Left lobe of liver (tissue), 2 donors: ENCODE data around the gene MPV17. TPM values are rescaled to one million over a fixed set of nuclear protein-coding genes. Genes with fewer than 3 reads are reported as not detected.
"Not testable (repeated sequence)": the region's sequence is repeated elsewhere in the genome, so short reads cannot be mapped to it uniquely, and the experiment has no call there.

Experiments
- ATAC-seq: fragments of 200-7000 bp; cut with Tn5 transposase; one replicate; pipeline ENCODE4 v1.9.1; 2020; ENCODE audit warnings: mild to moderate bottlenecking, moderate library complexity
- DNase-seq: peaks from one replicate; pipeline ENCODE4 v3.0.0-alpha.2; 2020; ENCODE audit warnings: low spot score
- total RNA-seq: library from RNA; stranded (reverse); gene quantifications from one replicate; pipeline ENCODE4 v1.2.1, GENCODE V29; 2021
- donor health status: DM: no; HTN: no; CAD: no; lungs with moderate emphysema.
- donor health status: DM: no; HTN: yes; CAD: no.

Gene MPV17
- total RNA-seq, 1 donor from 2014 or later: 18.3 TPM

DNA sequence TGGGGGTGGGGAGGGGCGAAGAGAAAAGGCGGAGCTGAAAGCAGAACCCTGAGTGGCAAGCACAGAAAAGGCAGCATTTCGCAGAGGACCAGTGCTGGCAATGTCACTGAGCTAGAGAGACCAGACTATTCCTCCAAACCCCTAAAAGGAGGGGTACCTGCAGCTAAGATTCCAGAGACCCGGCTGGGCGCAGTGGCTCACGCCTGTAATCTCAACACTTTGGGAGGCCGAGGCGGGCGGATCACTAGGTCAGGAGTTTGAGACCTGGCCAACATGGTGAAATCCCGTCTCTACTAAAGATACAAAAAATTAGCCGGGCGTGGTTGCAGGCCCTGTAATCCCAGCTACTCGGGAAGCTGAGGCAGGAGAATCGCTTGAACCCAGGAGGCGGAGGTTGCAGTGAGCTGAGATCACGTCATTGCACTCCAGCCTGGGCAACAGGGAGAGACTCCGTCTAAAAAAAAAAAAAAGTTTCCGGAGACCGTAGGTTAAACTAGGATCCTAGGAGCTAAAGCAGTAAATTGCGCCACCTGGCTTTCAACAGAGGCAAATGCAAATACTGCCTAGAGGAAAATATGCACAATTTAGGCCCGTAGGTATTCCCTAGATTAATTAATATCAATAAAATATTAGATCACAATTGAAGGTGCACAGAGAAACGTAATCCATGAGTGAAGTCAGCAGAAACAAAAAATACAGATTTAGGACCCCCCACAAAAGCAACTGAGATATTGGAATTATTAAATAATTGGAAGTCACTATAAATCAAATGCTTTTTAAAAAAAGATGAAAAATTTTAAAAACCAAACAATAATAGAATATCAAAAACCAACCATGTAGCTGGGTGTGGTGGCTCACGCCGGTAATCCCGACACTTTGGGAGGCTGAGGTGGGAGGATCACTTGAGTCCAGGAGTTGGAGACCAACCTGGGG lies 19.5 kb downstream of the MPV17 start:
- peak; percentile 58 for DNase-seq
- ATAC-seq: peak; percentile 90

DNA sequence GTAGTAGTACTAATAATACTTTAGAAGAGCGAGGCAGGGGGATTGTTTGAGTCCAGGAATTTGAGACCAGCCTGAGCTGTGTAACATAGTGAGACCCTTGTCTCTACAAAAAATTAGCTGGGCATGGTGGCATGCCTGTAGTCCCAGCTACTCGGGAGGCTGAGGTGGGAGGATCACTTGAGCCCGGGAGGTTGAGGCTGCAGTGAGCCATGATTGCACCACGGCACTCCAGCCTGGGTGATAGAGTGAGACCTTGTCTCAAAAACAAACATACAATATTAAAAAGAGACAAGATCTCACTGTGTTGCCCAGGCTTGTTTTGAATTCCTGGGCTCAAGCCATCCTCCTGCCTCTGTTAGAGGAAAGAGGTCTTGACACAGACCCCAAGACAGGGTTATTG lies 22.3 kb downstream of the MPV17 start:
- DNase-seq, ATAC-seq: not testable (repeated sequence)

DNA sequence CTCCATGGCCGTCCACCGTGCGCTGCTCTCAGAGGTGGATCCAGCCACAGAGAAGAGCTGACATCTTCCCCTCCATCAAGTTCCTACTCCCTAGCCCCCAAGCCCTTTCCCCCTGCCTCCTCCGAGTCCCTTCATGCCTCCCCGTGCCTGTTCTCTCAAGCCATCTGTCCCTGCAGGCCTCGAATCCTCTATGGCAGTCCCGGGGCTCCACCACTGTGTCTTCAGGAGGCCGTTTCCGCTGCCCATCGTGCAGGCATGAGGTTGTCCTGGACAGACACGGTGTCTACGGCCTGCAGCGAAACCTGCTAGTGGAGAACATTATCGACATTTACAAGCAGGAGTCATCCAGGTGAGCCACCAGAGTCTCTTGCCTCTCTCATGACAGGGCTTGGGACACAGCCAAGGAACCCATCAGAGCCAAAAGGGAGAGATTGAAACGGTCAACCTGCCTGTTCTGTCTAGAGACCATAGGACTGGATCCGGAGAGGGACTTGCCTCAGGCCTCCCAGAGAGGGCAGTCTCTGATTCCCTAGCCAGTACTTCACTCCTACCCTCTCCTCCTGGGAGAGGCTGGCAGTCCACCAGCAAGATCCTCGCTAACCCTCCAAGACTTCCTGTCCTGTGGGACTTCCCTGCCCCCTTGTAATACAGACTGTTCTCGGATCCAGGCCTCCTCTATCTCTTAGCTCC lies 24.4 kb downstream of the MPV17 start:
- DNase-seq: no peak
- ATAC-seq: no peak

DNA sequence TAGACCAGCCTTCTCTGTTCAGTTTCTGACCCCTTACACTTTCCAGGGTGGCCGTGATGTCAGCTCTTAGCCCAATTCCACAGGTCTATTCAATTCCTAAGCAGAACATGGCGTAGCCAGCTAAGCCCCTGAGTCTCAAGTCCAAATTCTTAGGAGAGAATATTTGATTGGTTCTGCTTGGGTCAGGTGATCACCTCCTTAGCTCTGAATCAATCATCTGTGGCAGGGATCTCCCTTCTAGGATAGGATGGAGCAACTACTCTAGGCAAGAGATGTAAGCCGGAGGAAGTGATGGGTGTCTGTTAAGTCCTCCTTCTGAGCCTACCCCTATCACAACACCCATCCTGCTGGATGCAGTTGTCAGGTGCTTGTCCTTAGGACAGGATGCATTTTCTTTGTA lies 25.7 kb downstream of the MPV17 start:
- DNase-seq (no peak), ATAC-seq (no peak)

- ATAC-seq: no peak
- DNase-seq: no peak
Measured at GRCh38 chr2:27296481-27296880, 26.4 kb downstream of the MPV17 start.

DNA sequence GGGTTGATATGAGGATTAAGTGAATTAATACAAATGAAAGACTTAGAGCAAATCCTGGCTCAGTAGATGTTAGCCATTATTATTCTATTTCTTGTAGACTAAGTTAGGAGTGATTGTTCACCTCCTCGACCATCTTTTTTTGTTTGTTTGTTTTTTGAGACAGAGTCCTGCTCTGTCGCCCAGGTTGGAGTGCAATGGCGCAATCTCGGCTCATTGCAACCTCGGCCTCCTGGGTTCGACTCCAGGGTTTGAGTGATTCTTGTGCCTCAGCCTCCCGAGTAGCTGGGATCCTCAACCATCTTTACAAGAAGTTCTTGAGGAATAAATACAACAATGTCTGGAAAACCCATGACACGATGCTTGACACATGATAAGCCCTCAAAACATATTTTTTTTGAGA lies 28.0 kb downstream of the MPV17 start:
- DNase-seq: no peak
- ATAC-seq: no peak

DNA sequence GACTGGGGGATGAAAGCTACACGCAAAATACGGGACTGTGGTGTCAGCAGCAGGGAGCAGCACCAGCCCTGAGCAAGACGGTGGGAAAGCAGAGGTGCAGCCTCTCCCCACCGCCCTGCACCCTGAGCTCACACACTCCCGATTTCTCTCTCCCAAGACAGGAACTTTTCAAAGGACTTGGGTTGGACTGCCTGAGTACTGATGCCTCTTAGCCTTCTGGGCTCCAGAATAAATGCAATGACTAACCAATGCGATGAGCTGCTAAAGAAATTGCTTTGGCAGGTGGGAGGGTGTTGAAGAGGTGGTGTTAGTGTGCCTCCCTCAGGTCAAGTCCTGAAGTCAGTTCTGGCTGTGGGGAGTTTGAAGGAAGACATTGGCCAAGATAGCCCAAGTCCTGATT lies 31.0 kb downstream of the MPV17 start:
- DNase-seq (no peak), ATAC-seq (no peak)

GRCh38 chr2:27290549-27290948 lies 32.3 kb downstream of the MPV17 start:
- no peak for ATAC-seq

GRCh38 chr2:27288610-27289009 lies 34.3 kb downstream of the MPV17 start:
- no peak for DNase-seq

More at GRCh38 chr2:27290549-27290948, 32.3 kb downstream of the MPV17 start:
- DNase-seq: no peak

DNA sequence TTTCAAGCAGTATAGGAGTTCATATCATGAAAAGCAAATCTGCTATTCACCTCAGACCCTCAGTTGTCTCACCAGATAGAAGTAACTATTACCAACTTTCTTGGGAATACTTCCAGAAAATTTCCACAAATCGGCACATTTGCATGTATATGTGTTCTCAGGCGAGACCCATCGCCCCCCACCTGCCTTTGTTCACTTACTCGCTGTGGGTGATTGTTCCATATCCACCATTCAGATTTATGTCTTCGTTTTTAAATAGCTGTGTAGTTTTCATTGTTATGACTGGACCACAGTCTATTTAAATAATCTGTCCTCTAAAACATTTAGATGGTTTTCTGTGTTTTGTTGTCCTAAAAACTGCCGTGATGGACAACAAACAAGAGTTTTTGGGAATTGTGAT lies 37.4 kb downstream of the MPV17 start:
- no peak for ATAC-seq

More at GRCh38 chr2:27288610-27289009, 34.3 kb downstream of the MPV17 start:
- ATAC-seq: no peak

DNA sequence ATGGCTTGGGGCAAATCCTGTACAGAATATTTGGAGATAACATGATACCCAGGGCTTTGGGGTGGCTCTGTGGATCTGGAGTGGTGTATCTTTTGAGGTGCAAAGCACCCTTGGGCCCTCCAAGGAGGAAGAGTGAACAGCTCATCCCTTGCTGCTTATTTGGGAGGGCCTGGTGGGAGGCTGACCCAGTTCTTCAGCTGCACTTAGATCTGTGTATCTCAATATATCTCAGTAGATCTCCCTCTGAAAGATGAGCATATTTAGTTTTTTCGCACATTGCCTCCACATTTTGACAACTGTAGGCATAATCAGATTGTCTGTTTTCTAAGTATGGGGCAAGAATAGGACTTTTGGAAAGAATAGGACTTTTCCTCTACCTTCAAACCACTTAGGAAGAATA lies 37.9 kb downstream of the MPV17 start:
- ATAC-seq (no peak), DNase-seq (no peak)

More for the DNA sequence above, 37.4 kb downstream of the MPV17 start:
- DNase-seq: no peak

- ATAC-seq: no peak
- DNase-seq: no peak
Measured at GRCh38 chr2:27282892-27283291, 40.0 kb downstream of the MPV17 start.

GRCh38 chr2:27281855-27282559 lies 40.9 kb downstream of the MPV17 start, which contains the start of gene TRIM54:
TSS of gene TRIM54 (plus strand) at chr2:27282429. CDS start at chr2:27282732, 303 bp downstream.
- DNase-seq (no peak), ATAC-seq (no peak)

- ATAC-seq (no peak), DNase-seq (no peak)
Measured at GRCh38 chr2:27281442-27281841, 41.5 kb downstream of the MPV17 start.

DNA sequence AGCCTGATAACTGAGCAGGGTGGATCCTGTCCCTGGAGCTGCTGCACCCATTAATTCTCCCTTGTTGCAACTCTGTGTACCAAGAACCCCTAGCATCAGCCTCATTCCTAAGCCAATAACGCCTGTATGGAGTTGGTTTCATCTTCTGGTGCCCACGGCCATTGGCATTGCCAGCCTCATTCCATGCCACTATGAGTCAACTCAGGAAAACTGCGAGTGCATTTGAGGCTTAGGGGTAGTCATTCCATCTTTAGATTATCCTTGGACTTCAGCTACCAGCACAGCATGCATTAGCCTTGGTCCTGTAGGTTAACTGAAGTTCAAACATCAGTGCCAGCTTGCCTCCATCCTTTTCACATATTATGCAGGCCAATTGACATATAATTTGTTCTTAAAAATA lies 42.1 kb downstream of the MPV17 start:
- no peak for DNase-seq
- no peak for ATAC-seq

DNA sequence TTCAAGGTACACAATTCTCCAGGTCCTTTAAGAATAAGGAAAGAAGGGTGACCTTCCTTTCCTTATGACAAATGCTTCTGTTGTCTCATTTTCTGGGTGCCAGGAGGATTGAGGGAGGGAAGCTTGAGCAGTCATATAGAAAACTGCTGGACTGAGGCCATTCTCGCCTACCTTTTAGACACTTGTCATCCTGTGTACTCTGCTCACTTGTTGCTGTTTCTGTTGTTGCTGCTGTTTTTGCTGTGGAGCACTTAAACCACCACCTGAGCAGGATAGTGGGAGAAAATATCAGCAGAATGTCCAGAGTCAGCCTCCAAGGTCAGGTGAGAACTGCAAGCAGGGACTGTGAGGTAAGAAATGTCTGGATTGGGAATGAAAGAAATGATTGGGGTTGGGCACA lies 44.9 kb downstream of the MPV17 start:
- ATAC-seq: no peak
- DNase-seq: no peak

GRCh38 chr2:27275211-27276150 lies 47.4 kb downstream of the MPV17 start, which contains the start of gene DNAJC5G:
TSS of gene DNAJC5G (plus strand) at chr2:27275433. CDS start at chr2:27276729, 1,296 bp downstream.
- ATAC-seq (no peak), DNase-seq (no peak)

DNA sequence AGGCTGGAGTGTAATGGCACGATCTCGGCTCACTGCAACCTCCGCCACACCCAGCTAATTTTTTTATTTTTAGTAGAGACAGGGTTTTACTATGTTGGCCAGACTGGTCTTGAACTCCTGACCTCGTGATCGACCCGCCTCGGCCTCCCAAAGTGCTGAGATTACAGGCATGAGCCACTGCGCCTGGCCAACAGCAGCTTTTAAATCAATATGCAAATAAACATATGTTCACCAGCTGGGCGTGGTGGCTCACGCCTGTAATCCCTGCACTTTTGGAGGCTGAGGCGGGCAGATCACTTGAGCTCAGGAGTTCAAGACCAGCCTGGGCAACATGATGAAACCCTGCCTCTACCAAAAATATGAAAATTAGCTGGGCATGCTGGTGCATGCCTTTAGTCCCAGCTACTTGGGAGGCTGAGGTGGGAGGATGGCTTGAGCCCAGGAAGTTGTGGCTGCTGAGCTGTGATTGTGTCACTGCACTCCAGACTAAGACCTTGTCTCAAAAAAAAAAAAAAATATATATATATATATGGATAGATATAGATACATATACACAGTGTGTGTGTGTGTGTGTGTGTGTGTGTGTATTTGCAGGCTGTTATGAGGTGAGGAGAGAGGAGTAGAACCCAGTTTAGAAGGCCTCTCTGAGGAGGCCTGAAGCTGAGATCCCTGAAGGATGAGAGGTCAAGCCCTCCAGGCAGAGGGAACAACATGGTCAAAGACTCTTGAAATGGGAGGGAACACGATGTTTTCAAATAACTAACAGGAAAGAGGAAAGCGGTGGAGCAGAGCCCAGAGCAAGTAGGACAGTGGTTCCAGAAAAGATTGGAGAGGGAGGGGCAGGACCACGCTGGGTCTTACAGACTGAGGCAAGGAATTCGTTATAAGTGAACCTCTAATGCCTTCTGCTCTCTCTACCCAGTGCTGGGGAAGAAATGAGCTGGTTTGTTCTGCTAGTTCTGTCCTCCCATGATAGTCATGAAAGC lies 50.1 kb downstream of the MPV17 start:
- not testable (repeated sequence) for DNase-seq
- peak; percentile 55 for ATAC-seq
